ENCODE data around the gene OR8H3. TPM values are rescaled to one million over a fixed set of nuclear protein-coding genes. Genes with fewer than 3 reads are reported as not detected.

Gene OR8H3
- polyA plus RNA-seq = not detected in 3 replicates
- not detected for polyA plus RNA-seq (2011; ENCODE audit: low read depth)
- polyA plus RNA-seq (2011; cell fraction: cytosol; rRNA removed) = not detected in 2 replicates
- polyA plus RNA-seq (2011; cell fraction: nucleus; rRNA removed) = not detected in 2 replicates
- not detected in 2 replicates for polyA plus RNA-seq (2012; ENCODE audit: low replicate concordance)
- polyA minus RNA-seq = not detected in 3 replicates
- polyA minus RNA-seq (2011; cell fraction: cytosol; rRNA and poly(A)+ RNA removed) = not detected
- polyA minus RNA-seq (2011; cell fraction: nucleus; rRNA and poly(A)+ RNA removed) = not detected in 2 replicates

- no peaks in the 10 kb centered on the region for H3K36me3 ChIP-seq (ENCODE audit: control insufficient read depth in 2 of 2, extremely low read depth in 1 of 2, insufficient read depth in 2 of 2, low read length in 2 of 2)
- dilution Hi-C loops (cut with MboI; ENCODE audit: extremely low pct_ligation_motif_present, low sequenced_read_pairs) = no loop called here
- H2AFZ ChIP-seq (ENCODE audit: control insufficient read depth, low read length) = no peak within 1 kb of the TSS
- TF ChIP-seq CTCF (optimal IDR thresholded peaks at IDR 0.05 in 1 of 3, IDR thresholded peaks at IDR 0.05 in 1 of 3, conservative IDR thresholded peaks at IDR 0.05 in 1 of 3; ENCODE audit: extremely low read depth in 1 of 3, insufficient read depth in 2 of 3, low read length in 3 of 3) (no peak), EZH2 (IDR thresholded peaks at IDR 0.05; ENCODE audit: low read length) (no peak)
- H3K4me2 ChIP-seq (ENCODE audit: control insufficient read depth, extremely low read depth, insufficient read depth, low read depth, low read length) = no peak within 1 kb of the TSS
- H3K79me2 ChIP-seq (ENCODE audit: control insufficient read depth, insufficient read depth, low read length) = no peaks in the 10 kb centered on the region
- DNase-seq (ENCODE audit: low read depth, low spot score) (no peak), FAIRE-seq (no peak)
- H3K27ac ChIP-seq (ENCODE audit: control insufficient read depth, insufficient read depth, low read length) = no peak within 1 kb of the TSS
- no peaks in the 10 kb centered on the region for H3K9me3 ChIP-seq (ENCODE audit: control insufficient read depth, low read depth, low read length)
- H3K4me3 ChIP-seq (ENCODE audit: control insufficient read depth in 2 of 3, extremely low read depth in 1 of 3, insufficient read depth in 2 of 3, low read depth in 1 of 3, low read length in 3 of 3) = no peak within 1 kb of the TSS
- no peak within 1 kb of the TSS for H3K9ac ChIP-seq (ENCODE audit: control insufficient read depth, extremely low read depth, insufficient read depth, low read length)
- H3K9me1 ChIP-seq (ENCODE audit: control insufficient read depth, extremely low read depth, insufficient read depth, low read length) = no peaks in the 10 kb centered on the region
- no peaks in the 10 kb centered on the region for H4K20me1 ChIP-seq (ENCODE audit: control insufficient read depth, extremely low read depth, insufficient read depth, low read length)
- no peaks in the 10 kb centered on the region for H3K27me3 ChIP-seq (ENCODE audit: control insufficient read depth, extremely low read depth, insufficient read depth, low read length)
- no peaks in the 10 kb centered on the region for H3K4me1 ChIP-seq (ENCODE audit: control insufficient read depth, extremely low read depth, insufficient read depth, low read length)
Measured at GRCh38 chr11:56122073-56122472, at the start of gene OR8H3. Gene OR8H3 (plus strand): TSS chr11:56122373. CDS start chr11:56122373, 0 bp downstream.

- H3K79me2 ChIP-seq (ENCODE audit: control insufficient read depth, insufficient read depth, low read length) = no peaks in the 10 kb centered on the region
- H3K9ac ChIP-seq (ENCODE audit: control insufficient read depth, extremely low read depth, insufficient read depth, low read length) = no peak overlapping the region
- no peaks in the 10 kb centered on the region for H4K20me1 ChIP-seq (ENCODE audit: control insufficient read depth, extremely low read depth, insufficient read depth, low read length)
- no peak overlapping the region for H3K27ac ChIP-seq (ENCODE audit: control insufficient read depth, insufficient read depth, low read length)
- H3K36me3 ChIP-seq (ENCODE audit: control insufficient read depth in 2 of 2, extremely low read depth in 1 of 2, insufficient read depth in 2 of 2, low read length in 2 of 2) = no peaks in the 10 kb centered on the region
- H3K27me3 ChIP-seq (ENCODE audit: control insufficient read depth, extremely low read depth, insufficient read depth, low read length) = no peaks in the 10 kb centered on the region
- no peak for DNase-seq (ENCODE audit: low read depth, low spot score)
- H3K9me1 ChIP-seq (ENCODE audit: control insufficient read depth, extremely low read depth, insufficient read depth, low read length) = no peaks in the 10 kb centered on the region
- FAIRE-seq = no peak
- no peak overlapping the region for H2AFZ ChIP-seq (ENCODE audit: control insufficient read depth, low read length)
- dilution Hi-C loops (cut with MboI; ENCODE audit: extremely low pct_ligation_motif_present, low sequenced_read_pairs) = no loop called here
- no peaks in the 10 kb centered on the region for H3K9me3 ChIP-seq (ENCODE audit: control insufficient read depth, low read depth, low read length)
- H3K4me2 ChIP-seq (ENCODE audit: control insufficient read depth, extremely low read depth, insufficient read depth, low read depth, low read length) = no peak overlapping the region
- no peaks in the 10 kb centered on the region for H3K4me1 ChIP-seq (ENCODE audit: control insufficient read depth, extremely low read depth, insufficient read depth, low read length)
- no peak overlapping the region for H3K4me3 ChIP-seq (ENCODE audit: control insufficient read depth in 2 of 3, extremely low read depth in 1 of 3, insufficient read depth in 2 of 3, low read depth in 1 of 3, low read length in 3 of 3)
- TF ChIP-seq CTCF (optimal IDR thresholded peaks at IDR 0.05 in 1 of 3, IDR thresholded peaks at IDR 0.05 in 1 of 3, conservative IDR thresholded peaks at IDR 0.05 in 1 of 3; ENCODE audit: extremely low read depth in 1 of 3, insufficient read depth in 2 of 3, low read length in 3 of 3) (no peak), EZH2 (IDR thresholded peaks at IDR 0.05; ENCODE audit: low read length) (no peak)
Measured at GRCh38 chr11:56089697-56090096, 32.5 kb upstream of the OR8H3 start.
